Activated T-cell treated with anti-CD3 and anti-CD28 coated beads, Interleukin-2, amount 50 U/mL, for 48 hours (primary cell): ENCODE results near the gene NSG1.

Experiments used
- DNase-seq, 2 experiments: peaks; one replicate each; pipeline ENCODE4 v3.0.0-alpha.2; 2020

NSG1 gene

DNA sequence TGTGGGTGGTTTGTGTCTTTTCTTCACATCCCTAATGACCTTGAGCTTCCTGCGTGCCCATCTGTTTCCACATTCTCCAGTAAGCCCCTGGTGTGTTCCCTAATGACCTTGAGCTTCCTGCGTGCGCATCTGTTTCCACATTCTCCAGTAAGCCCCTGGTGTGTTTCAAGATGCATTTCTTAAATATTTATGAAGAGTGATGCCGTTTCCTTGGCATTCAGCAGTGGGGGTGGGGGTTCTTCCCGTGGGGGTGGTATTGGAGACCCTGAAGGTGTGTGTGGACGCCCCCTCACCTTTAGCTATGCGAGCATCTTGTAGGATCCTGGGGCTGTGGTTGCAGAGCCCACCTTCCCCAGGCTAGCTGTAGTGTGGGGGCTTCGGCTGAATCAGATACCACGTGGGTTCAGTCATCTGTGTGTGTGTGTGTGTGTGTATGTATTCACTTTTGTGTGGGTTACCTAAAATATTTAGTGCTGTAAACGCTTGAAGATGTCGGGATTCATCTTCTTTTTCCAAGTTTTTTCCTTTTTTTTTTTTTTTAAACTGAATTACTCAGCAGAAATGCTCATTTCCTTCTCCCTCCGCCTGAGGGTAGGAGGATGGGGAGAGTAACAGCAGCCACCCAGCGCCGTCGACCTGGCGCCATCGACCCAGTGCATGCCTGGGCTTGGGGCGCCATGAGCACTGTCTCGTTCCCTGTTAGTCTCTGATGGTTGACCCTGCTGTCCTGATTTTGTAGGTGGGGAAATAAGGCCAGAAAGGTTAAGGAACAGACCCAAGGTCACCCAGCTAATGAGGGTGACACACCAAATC, 9.9 kb downstream of the NSG1 start:
- no peak for DNase-seq

DNA sequence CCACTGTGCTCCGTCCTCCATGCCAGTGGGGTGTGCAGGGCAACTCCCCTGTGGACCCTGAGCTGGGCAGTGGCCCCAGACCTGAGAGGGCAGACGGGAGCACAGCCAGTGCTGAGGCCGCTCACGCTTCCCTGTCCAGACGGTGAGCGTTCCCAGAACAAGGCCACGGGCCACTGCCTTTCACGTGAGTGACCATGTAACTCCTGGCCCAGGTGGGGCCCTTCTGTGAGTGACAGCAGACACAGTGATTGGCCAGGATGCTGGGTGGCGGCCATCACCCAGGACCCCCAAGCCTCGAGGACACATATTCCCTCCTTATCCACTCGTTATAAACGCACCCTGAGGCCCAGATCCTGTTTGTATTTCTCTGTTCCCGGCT, 10.5 kb downstream of the NSG1 start:
- no peak for DNase-seq

DNA sequence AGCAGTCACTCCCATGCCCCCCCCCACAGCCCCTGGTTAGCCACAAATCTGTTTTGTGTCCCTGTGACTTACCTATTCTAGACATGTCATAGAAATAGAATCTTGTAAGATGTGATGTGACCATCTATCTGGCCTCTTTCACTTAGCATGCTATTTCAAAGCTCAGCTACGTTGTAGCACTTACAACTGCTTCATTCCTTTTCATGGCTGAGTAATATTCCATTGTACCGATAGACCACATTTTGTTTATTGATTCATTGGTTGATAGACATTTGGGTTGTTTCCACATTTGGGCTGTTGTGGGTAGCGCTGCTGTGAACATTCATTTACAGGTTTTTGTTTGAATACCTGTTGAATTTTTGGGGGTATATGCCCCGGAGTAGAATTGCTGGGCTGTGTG, 11.5 kb downstream of the NSG1 start:
- DNase-seq: no peak

DNA sequence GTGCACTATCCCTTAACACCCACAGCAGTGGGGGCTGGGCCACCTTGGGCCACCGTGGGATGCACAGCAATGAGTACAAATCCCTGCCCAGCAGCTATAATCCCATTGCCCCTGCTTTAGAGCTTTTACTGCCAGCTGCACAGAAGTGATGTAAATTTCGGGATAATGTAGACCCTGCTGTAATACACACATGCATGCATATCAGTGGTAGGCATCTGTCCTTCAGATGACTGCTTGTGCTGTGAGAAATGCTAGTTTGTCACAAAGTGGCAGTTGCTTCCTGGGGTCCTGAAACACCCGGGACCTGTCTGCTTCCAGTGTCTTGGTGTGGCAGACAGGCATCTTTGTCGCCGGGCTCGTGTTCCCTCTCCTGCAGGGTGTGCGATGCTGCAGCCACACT, 14.1 kb downstream of the NSG1 start:
- DNase-seq: no peak

DNA sequence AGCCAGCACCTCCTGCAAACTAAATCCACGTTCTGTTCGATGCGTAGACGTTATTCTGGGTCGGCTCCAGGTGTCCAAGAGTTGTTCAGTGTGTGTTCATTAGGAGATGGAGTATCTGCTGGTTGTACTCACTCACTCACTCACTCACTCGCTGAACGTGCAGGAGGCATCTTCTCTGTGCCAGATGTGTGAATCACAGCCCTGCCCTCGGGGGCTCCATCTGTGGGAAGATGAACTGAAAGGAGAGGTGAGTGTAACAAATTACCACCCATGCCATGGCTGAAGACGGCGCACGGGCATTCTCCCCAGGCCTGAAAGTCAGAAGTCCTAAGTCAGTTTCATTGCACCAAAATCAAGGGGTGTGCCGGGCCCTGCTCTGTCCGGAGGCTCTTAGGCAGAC, 16.1 kb downstream of the NSG1 start:
- DNase-seq: no peak

GRCh38 chr4:4405358-4405962, 18.6 kb downstream of the NSG1 start:
- no peak for DNase-seq

GRCh38 chr4:4406455-4407298, 19.8 kb downstream of the NSG1 start:
- no peak for DNase-seq

- no peak for DNase-seq
Observed at GRCh38 chr4:4407299-4408131, 20.6 kb downstream of the NSG1 start.

GRCh38 chr4:4408132-4408523, 21.2 kb downstream of the NSG1 start:
- DNase-seq: no peak

- DNase-seq: no peak
Observed at GRCh38 chr4:4408576-4409335, 21.9 kb downstream of the NSG1 start.

- no peak for DNase-seq
Observed at GRCh38 chr4:4409416-4410115, 22.7 kb downstream of the NSG1 start.

GRCh38 chr4:4410271-4410670, 23.4 kb downstream of the NSG1 start:
- DNase-seq: no peak

- DNase-seq: no peak
Observed at GRCh38 chr4:4411906-4412305, 25.0 kb downstream of the NSG1 start.

GRCh38 chr4:4412641-4413372, 25.9 kb downstream of the NSG1 start:
- DNase-seq: no peak

DNA sequence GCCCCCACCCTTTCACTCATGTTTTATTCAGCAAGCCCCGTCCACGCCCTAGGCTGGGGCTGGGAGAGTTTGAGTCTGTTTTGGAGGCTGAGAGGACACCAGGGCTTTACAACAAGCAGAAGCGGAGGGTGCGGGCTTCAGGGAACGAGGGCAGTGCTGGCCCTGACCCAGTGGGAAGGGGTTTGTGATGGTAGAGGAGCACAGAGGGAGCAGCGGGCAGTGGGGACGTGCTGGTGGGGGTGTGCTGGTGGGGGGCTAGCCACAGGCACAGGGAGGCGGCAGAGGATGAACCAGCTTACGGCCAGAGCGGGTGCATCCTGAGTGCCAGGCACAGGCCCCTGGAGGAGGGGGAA, 26.4 kb downstream of the NSG1 start:
- DNase-seq: no peak

GRCh38 chr4:4413806-4414205, 26.9 kb downstream of the NSG1 start:
- DNase-seq: no peak

- no peak for DNase-seq
Observed at GRCh38 chr4:4415107-4415805, 28.4 kb downstream of the NSG1 start.

DNA sequence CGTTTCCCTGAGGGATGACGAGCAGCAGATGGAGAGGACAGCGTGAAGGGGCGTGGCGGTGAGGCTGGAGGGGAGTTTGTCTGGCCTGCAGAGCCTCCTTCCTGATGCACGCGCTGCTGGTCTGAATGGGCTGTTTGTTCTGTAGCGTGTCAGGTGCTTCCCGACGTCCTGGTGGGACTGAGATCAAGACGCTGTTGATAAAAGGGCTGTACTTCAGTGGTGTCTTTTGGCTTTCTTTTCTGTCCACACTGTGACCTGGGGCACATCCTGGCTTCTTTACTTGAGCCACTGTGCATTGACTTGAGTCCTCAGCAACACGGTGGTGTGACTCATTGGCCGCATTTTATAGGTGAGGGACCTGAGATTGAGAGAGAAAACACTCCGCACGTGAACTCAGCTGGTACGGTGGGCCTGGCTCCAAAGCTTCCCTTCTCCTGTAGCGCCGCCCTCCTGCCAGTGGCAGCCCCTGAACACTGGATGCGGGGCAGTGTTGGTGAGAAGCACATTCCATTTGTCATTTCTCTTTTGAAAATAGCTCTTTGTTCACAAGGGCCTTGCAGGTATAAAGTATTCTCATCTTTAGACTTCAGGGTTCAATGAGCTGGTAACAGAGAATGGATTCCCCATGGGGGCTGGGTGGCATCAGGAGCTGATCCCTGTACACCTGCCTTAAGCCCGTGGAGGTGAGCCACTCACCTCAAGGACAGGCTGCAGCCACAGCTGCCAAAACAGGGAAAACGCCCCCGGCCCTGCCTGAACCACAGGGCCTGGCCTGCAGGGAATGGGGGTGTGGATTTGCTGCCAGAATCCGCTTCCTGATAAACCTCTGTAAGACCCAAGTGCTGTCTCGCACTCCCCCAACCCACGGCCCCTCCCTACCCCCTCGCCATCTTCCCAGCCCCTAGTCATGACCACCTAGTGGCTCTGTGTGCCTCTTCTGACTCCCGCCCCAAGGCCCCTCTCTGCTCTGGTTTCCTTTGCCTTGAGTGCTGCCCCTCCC, 29.2 kb downstream of the NSG1 start:
- DNase-seq: no peak

- no peak for DNase-seq
Observed at GRCh38 chr4:4416981-4417380, 30.1 kb downstream of the NSG1 start.
